Thoracic aorta (tissue), 2 donors: ENCODE results near the gene ABL2. TPM values are rescaled to one million over a fixed set of nuclear protein-coding genes. Genes with fewer than 3 reads are reported as not detected.
"Not testable (repeated sequence)": the region's sequence is repeated elsewhere in the genome, so short reads cannot be mapped to it uniquely, and the experiment has no call there.

ENCODE experiments used
- ATAC-seq: fragments of 150-250 bp; one replicate; pipeline ENCODE4 v1.8.0; 2017; ENCODE audit warnings: low read depth; ENCODE audit not compliant: insufficient number of reproducible peaks, low FRiP score
- DNase-seq: peaks from one replicate; pipeline ENCODE4 v3.0.0-alpha.2; 2020; ENCODE audit warnings: low spot score
- H3K27ac ChIP-seq, 2 donors: fragments of 200-600 bp; sonication (generic); 1 replicate in 1 of 2; 2 replicates in 1 of 2; pipeline ENCODE4 v1.5.1; 2016; ENCODE audit warnings: mild to moderate bottlenecking in 2 of 2, moderate library complexity in 2 of 2
- H3K27me3 ChIP-seq: fragments of 200-600 bp; sonication (generic); replicated peaks from 2 replicates; pipeline ENCODE4 v1.6.0; 2016; ENCODE audit warnings: mild to moderate bottlenecking; ENCODE audit not compliant: insufficient read depth
- H3K36me3 ChIP-seq: fragments of 200-600 bp; sonication (generic); one replicate; pipeline ENCODE4 v1.5.1; 2016
- H3K4me1 ChIP-seq, 2 donors: fragments of 200-600 bp; sonication (generic); 1 replicate in 1 of 2; 2 replicates in 1 of 2; pipeline versions ENCODE4 v1.5.1 to v1.6.0; 2016; ENCODE audit warnings: low read depth in 2 of 2, mild to moderate bottlenecking in 1 of 2; ENCODE audit not compliant: control insufficient read depth in 1 of 2
- H3K4me3 ChIP-seq: fragments of 200-600 bp; sonication (generic); 2 replicates; pipeline ENCODE4 v1.5.1; 2016; ENCODE audit warnings: mild to moderate bottlenecking
- H3K9me3 ChIP-seq: fragments of 200-600 bp; sonication (generic); 2 replicates; pipeline ENCODE4 v1.5.1; 2016
- CTCF ChIP-seq: fragments of 200-600 bp; sonication (generic); IDR thresholded peaks from one replicate; pipeline ENCODE4 v1.5.1; 2019; ENCODE audit warnings: antibody characterized with exemption
- total RNA-seq, 2 donors: library from RNA; depleted of rRNA; stranded (reverse); fragments of >200 nt; gene quantifications; one replicate each; pipeline versions ENCODE4 v1.1.0 to v1.2.3, GENCODE V29; 2016

ABL2 gene
- total RNA-seq, 2 donors from 2014 or later: 23.6 to 62.4 TPM

- Histone ChIP-seq H3K4me3 (no peak overlapping the region), H3K27ac (no peak overlapping the region), H3K9me3 (no peaks in the 10 kb centered on the region), H3K4me1 (no peaks in the 10 kb centered on the region), H3K27me3 (no peaks in the 10 kb centered on the region), H3K36me3 (no peaks in the 10 kb centered on the region)
- no peak for TF ChIP-seq CTCF
- ATAC-seq (no peak), DNase-seq (no peak)
Observed at GRCh38 chr1:179247923-179248322, 18.4 kb upstream of the ABL2 start.

- not testable (repeated sequence) for DNase-seq, H3K4me3 ChIP-seq, ATAC-seq, H3K9me3 ChIP-seq, H3K4me1 ChIP-seq, H3K27ac ChIP-seq, H3K36me3 ChIP-seq, H3K27me3 ChIP-seq
Observed at GRCh38 chr1:179245426-179245825, 15.9 kb upstream of the ABL2 start.

GRCh38 chr1:179241530-179242097 lies 12.1 kb upstream of the ABL2 start:
- no peaks in the 10 kb centered on the region for H3K27me3 ChIP-seq
- H3K36me3 ChIP-seq: no peaks in the 10 kb centered on the region
- ATAC-seq (no peak), DNase-seq (no peak)
- H3K9me3 ChIP-seq: no peaks in the 10 kb centered on the region
- no peaks in the 10 kb centered on the region for H3K4me1 ChIP-seq
- no peak overlapping the region for H3K4me3 ChIP-seq
- no peak overlapping the region for H3K27ac ChIP-seq
- no peak for TF ChIP-seq CTCF

- ATAC-seq (no peak), DNase-seq (no peak)
- H3K4me3 ChIP-seq: no peak overlapping the region
- no peaks in the 10 kb centered on the region for H3K36me3 ChIP-seq
- no peaks in the 10 kb centered on the region for H3K4me1 ChIP-seq
- no peaks in the 10 kb centered on the region for H3K9me3 ChIP-seq
- H3K27ac ChIP-seq: no peak overlapping the region
- no peaks in the 10 kb centered on the region for H3K27me3 ChIP-seq
- no peak for TF ChIP-seq CTCF
Observed at GRCh38 chr1:179237222-179237621, 7.7 kb upstream of the ABL2 start.

GRCh38 chr1:179234863-179235262 lies 5.4 kb upstream of the ABL2 start:
- Histone ChIP-seq H3K4me3 (no peak overlapping the region), H3K27me3 (no peaks in the 10 kb centered on the region), H3K9me3 (no peaks in the 10 kb centered on the region), H3K36me3 (no peaks in the 10 kb centered on the region), H3K27ac (no peak overlapping the region), H3K4me1 (peaks cover 8 to 12% of the 10 kb centered on the region in 2 donors)
- TF ChIP-seq CTCF: no peak
- ATAC-seq: no peak
- DNase-seq: no peak

- Histone ChIP-seq H3K9me3 (no peaks in the 10 kb centered on the region), H3K27me3 (no peaks in the 10 kb centered on the region), H3K4me1 (peaks cover 8 to 20% of the 10 kb centered on the region in 2 donors), H3K36me3 (no peaks in the 10 kb centered on the region), H3K27ac (no peak overlapping the region), H3K4me3 (no peak overlapping the region)
- ATAC-seq (no peak), DNase-seq (no peak)
- TF ChIP-seq CTCF: no peak
Observed at GRCh38 chr1:179231923-179232322, 2.4 kb upstream of the ABL2 start.
